Gastroesophageal sphincter (tissue), 3 donors: ENCODE results near the gene ALS2.
"Not testable (repeated sequence)": the region's sequence is repeated elsewhere in the genome, so short reads cannot be mapped to it uniquely, and the experiment has no call there.

Experiments
- CTCF ChIP-seq, 4 experiments: fragments of 200-600 bp in 2 of 4; fragments of 450-650 bp in 2 of 4; sonication (generic) in 1 of 4; IDR thresholded peaks; one replicate each; pipeline ENCODE4 v1.5.1; 2017 to 2019; ENCODE audit warnings: antibody characterized with exemption in 4 of 4, mild to moderate bottlenecking in 2 of 4, moderate library complexity in 2 of 4
- EP300 ChIP-seq: sonication (generic); formaldehyde crosslinking; IDR thresholded peaks from one replicate; pipeline ENCODE4 v1.6.1; 2017; ENCODE audit warnings: antibody characterized with exemption, mild to moderate bottlenecking
- POLR2A ChIP-seq, 2 donors: fragments of 450-650 bp; IDR thresholded peaks; one replicate each; pipeline ENCODE4 v1.6.1; 2017; ENCODE audit warnings: antibody characterized with exemption in 2 of 2, mild to moderate bottlenecking in 2 of 2, moderate library complexity in 1 of 2
- POLR2AphosphoS5 ChIP-seq: sonication (generic); formaldehyde crosslinking; IDR thresholded peaks from one replicate; pipeline ENCODE4 v1.6.1; 2017; ENCODE audit warnings: antibody characterized with exemption

DNA sequence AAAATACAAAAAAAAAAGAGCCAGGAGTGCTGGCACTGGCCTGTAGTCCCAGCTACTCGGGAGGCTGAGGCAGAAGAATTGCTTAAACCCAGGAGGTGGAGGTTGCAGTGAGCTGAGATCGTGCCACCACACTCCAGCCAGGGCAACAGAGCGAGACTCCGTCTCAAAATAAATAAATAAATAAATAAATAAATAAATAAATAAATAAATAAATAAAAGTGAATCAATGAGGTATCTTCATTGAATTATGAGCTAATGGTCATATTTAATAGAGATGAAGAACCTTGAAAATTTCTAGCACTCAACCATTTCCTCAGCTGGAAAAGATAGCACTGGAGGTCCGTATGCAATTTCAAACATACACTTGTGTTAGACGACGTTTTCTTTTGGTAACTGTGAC is 16.3 kb downstream of the ALS2 start:
- not testable (repeated sequence) for TF ChIP-seq CTCF (IDR thresholded peaks at IDR 0.05); POLR2A (IDR thresholded peaks at IDR 0.05); EP300; POLR2AphosphoS5
